Glutamatergic neuron (in vitro differentiated cells): ENCODE measurements around the gene CLEC2A. TPM values are rescaled to one million over a fixed set of nuclear protein-coding genes. Genes with fewer than 3 reads are reported as not detected.

Experiments
- DNase-seq: peaks from one replicate; pipeline ENCODE4 v3.0.0; 2022
- H3K27ac Mint-ChIP-seq: one replicate; pipeline ENCODE4 v1.8.0; 2020; ENCODE audit warnings: mild to moderate bottlenecking, mixed read lengths, inconsistent platforms; ENCODE audit not compliant: unreplicated experiment
- H3K27me3 Mint-ChIP-seq: one replicate; pipeline ENCODE4 v1.8.0; 2020; ENCODE audit warnings: mild to moderate bottlenecking, moderate library complexity, mixed read lengths, inconsistent platforms; ENCODE audit not compliant: unreplicated experiment
- H3K36me3 Mint-ChIP-seq: one replicate; pipeline ENCODE4 v1.8.0; 2020; ENCODE audit warnings: mild to moderate bottlenecking, mixed read lengths, inconsistent platforms; ENCODE audit not compliant: unreplicated experiment
- H3K4me1 Mint-ChIP-seq: one replicate; pipeline ENCODE4 v1.8.0; 2020; ENCODE audit warnings: mild to moderate bottlenecking, low read depth, mixed read lengths, inconsistent platforms; ENCODE audit not compliant: unreplicated experiment
- H3K4me3 Mint-ChIP-seq: one replicate; pipeline ENCODE4 v1.8.0; 2020; ENCODE audit warnings: mild to moderate bottlenecking, mixed read lengths, inconsistent platforms; ENCODE audit not compliant: unreplicated experiment
- H3K9me3 Mint-ChIP-seq: one replicate; pipeline ENCODE4 v1.8.0; 2020; ENCODE audit warnings: mild to moderate bottlenecking, moderate library complexity, mixed read lengths, inconsistent platforms; ENCODE audit not compliant: unreplicated experiment
- total RNA-seq: library from RNA; stranded (reverse); fragmentation: NEBNext Ultra II Directional; extraction: Animal tissue kit (Norgen Biotek cat#: 25700); gene quantifications from one replicate; pipeline ENCODE4 v1.2.1, GENCODE V29; 2021; ENCODE audit not compliant: unreplicated experiment
- TF ChIP-seq, protein P1 (sequence below): fragments of 200-600 bp; sonication (generic); IDR thresholded peaks from one replicate; pipeline ENCODE4 v1.5.0; 2021; ENCODE audit not compliant: partially characterized antibody, unreplicated experiment

CLEC2A gene
- total RNA-seq, 1 donor from 2014 or later = not detected

DNA sequence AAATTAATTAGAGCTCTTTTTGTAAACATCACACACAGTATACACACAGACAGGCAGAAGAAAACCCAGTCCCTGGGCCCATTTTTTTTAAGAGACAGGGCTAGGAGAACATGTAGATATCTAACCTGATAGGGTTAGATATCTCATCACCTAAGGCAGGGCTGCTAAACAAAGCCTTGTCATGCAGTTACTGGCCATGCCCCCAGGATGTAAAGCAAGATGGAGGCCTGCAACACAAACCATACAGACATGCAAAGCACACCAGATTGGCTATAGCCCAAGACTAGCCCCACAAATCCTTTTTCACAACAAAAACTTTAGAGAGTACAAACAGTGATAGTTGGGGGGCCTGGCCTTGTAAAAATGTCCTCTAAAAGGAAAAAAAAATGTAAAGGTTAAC is 20.5 kb downstream of the CLEC2A start:
- peaks cover 10% of the 10 kb centered on the region for H3K36me3 Mint-ChIP-seq
- H3K27me3 Mint-ChIP-seq = peaks cover 1% of the 10 kb centered on the region
- peaks cover 5% of the 10 kb centered on the region for H3K9me3 Mint-ChIP-seq
- H3K4me1 Mint-ChIP-seq = no peaks in the 10 kb centered on the region
- H3K27ac Mint-ChIP-seq = no peak overlapping the region
- DNase-seq = no peak
- TF ChIP-seq, protein P1, sequence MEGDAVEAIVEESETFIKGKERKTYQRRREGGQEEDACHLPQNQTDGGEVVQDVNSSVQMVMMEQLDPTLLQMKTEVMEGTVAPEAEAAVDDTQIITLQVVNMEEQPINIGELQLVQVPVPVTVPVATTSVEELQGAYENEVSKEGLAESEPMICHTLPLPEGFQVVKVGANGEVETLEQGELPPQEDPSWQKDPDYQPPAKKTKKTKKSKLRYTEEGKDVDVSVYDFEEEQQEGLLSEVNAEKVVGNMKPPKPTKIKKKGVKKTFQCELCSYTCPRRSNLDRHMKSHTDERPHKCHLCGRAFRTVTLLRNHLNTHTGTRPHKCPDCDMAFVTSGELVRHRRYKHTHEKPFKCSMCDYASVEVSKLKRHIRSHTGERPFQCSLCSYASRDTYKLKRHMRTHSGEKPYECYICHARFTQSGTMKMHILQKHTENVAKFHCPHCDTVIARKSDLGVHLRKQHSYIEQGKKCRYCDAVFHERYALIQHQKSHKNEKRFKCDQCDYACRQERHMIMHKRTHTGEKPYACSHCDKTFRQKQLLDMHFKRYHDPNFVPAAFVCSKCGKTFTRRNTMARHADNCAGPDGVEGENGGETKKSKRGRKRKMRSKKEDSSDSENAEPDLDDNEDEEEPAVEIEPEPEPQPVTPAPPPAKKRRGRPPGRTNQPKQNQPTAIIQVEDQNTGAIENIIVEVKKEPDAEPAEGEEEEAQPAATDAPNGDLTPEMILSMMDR = no peak
- no peak overlapping the region for H3K4me3 Mint-ChIP-seq

DNA sequence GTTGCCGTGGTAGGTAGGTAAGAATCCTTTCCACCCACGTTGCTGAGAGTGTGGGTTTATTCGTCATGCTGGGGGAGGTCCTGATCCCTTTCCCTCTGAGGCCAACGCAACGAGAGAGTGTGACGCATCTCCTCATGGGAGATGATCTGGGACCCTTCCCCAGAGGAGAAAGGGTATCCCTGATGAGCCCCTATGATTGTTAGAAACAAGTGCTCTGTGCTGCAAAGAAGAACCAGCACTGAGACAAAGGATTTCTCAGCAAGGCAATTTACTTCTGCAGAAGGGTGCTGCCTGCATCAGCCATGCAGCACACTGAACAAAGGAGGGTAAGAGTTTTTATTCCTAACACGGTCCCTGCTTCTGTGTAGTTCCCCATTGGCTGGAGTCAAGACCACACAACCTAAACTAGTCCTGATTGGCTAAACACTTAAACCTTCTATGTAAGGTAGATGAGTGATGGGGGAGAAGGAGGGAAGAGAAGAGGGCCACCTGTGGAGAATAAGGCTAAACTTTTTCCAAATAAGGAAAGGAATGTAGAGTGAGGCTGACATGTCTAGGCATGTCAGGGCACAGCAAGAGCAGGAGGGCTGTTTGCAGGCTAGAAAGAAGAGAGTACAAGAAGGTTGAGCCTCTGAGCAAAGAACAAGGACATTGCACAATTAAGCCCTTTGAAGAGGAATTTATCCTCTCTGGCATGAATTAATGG is 21.3 kb downstream of the CLEC2A start:
- peaks cover 1% of the 10 kb centered on the region for H3K27me3 Mint-ChIP-seq
- peaks cover 5% of the 10 kb centered on the region for H3K9me3 Mint-ChIP-seq
- TF ChIP-seq, protein P1 = no peak
- H3K36me3 Mint-ChIP-seq = peaks cover 10% of the 10 kb centered on the region
- H3K4me1 Mint-ChIP-seq = no peaks in the 10 kb centered on the region
- no peak for DNase-seq
- no peak overlapping the region for H3K4me3 Mint-ChIP-seq
- H3K27ac Mint-ChIP-seq = no peak overlapping the region

DNA sequence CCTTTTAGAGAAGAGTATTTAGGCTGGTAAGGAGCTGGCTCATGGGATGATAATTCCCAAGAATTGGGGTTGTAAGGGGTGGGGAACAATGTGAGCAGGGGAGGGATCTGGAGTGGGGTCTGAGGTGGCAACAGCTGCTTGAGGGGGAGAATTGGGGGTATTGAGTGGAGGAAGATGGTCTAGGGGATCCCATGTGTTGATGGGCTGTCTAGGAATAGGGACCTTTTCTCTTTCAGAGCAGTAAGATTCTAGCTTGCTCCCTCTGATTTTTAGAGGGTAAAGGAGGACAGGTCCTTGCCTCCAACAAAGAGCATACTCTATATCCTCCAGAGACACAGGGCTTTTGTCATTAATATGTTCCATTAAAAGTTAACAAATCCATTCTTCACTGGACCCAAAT is 22.4 kb downstream of the CLEC2A start:
- TF ChIP-seq, protein P1 = no peak
- H3K27me3 Mint-ChIP-seq = peaks cover 1% of the 10 kb centered on the region
- H3K36me3 Mint-ChIP-seq = peaks cover 10% of the 10 kb centered on the region
- H3K4me3 Mint-ChIP-seq = no peak overlapping the region
- no peak overlapping the region for H3K27ac Mint-ChIP-seq
- DNase-seq = no peak
- peaks cover 5% of the 10 kb centered on the region for H3K9me3 Mint-ChIP-seq
- no peaks in the 10 kb centered on the region for H3K4me1 Mint-ChIP-seq

DNA sequence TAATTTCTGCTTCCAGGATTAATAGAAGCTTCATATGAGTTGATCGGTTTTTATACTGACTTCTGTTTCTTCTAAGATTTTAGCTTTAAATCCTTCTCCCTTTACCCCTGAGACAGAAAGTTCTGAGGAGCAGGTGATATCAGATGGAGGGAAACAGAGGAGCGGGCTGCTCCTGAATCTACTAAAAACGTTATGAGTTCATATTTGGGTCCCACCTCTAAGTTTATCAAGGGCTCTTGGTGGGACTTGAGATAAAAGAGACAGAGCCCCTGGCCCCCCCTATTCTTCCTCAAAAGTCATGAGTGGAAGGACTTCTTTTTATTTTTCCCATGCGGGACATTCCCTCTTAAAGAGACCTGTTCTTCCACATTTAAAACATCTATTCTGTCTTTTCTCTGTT is 23.8 kb downstream of the CLEC2A start:
- H3K4me3 Mint-ChIP-seq = no peak overlapping the region
- no peaks in the 10 kb centered on the region for H3K4me1 Mint-ChIP-seq
- DNase-seq = no peak
- H3K27ac Mint-ChIP-seq = no peak overlapping the region
- peaks cover 5% of the 10 kb centered on the region for H3K9me3 Mint-ChIP-seq
- H3K27me3 Mint-ChIP-seq = peaks cover 1% of the 10 kb centered on the region
- TF ChIP-seq, protein P1 = no peak
- peaks cover 10% of the 10 kb centered on the region for H3K36me3 Mint-ChIP-seq

DNA sequence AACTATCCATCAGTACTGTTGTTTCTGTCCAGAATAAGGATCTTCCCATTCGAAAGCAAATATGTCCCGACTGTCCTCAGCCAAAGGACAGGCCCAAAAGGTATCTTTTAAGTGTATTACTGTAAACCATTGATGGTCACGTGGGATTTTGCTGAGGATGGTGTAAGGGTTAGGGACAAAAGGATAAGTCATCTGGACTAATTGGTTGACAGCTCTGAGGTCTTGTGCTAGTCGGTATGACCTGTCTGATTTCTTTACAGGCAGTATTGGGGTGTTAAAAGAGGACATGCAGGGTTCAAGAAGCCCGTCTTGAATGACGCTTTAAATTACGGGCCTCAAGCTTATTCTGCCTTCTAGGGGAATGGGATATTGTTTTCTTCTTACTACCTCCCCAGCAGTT is 24.4 kb downstream of the CLEC2A start:
- H3K27me3 Mint-ChIP-seq = peaks cover 1% of the 10 kb centered on the region
- no peaks in the 10 kb centered on the region for H3K4me1 Mint-ChIP-seq
- H3K27ac Mint-ChIP-seq = no peak overlapping the region
- no peak for DNase-seq
- TF ChIP-seq, protein P1 = no peak
- H3K9me3 Mint-ChIP-seq = peaks cover 5% of the 10 kb centered on the region
- no peak overlapping the region for H3K4me3 Mint-ChIP-seq
- H3K36me3 Mint-ChIP-seq = peaks cover 10% of the 10 kb centered on the region
